ENCODE results near the gene MIER2.

Gene MIER2

DNA sequence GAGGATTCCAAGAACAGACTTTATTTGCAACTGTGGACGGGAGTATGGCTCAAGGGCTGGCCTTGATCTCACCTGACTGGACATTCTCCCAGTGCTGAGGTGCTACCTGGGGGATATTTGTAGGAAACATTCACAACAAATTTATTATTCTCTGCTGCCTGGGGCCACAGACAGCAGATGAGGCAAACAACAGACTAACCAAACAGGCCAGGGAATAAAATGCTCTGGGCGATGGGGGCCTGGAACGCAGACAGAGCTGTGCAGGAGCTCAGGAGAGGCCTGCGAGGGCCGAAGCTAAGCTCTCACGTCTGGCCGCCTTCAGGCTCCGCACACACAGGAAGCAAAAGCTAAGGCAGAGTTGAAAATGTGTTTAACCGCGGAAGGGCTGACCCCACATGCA lies 61.2 kb downstream of the MIER2 start:
- no peaks in the 10 kb centered on the region for H3F3A ChIP-seq (ENCODE audit: insufficient read depth, low read length)
- TF ChIP-seq EZH2 (IDR thresholded peaks at IDR 0.05; ENCODE audit: borderline replicate concordance, low read length), result no peak
- TF ChIP-seq, protein P1, sequence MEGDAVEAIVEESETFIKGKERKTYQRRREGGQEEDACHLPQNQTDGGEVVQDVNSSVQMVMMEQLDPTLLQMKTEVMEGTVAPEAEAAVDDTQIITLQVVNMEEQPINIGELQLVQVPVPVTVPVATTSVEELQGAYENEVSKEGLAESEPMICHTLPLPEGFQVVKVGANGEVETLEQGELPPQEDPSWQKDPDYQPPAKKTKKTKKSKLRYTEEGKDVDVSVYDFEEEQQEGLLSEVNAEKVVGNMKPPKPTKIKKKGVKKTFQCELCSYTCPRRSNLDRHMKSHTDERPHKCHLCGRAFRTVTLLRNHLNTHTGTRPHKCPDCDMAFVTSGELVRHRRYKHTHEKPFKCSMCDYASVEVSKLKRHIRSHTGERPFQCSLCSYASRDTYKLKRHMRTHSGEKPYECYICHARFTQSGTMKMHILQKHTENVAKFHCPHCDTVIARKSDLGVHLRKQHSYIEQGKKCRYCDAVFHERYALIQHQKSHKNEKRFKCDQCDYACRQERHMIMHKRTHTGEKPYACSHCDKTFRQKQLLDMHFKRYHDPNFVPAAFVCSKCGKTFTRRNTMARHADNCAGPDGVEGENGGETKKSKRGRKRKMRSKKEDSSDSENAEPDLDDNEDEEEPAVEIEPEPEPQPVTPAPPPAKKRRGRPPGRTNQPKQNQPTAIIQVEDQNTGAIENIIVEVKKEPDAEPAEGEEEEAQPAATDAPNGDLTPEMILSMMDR (IDR thresholded peaks at IDR 0.05; ENCODE audit: low read length), result no peak
- no peaks in the 10 kb centered on the region for H4K20me1 ChIP-seq (ENCODE audit: insufficient read depth, low read length)
- H3K27me3 ChIP-seq (ENCODE audit: insufficient read depth, low read length), result no peaks in the 10 kb centered on the region
- H3K36me3 ChIP-seq (ENCODE audit: insufficient read depth, low read length), result no peaks in the 10 kb centered on the region
- no peak overlapping the region for H2AFZ ChIP-seq (ENCODE audit: low read length)
- no peak overlapping the region for H3K4me3 ChIP-seq (ENCODE audit: low read depth, low read length, poor library complexity, severe bottlenecking)
- no peaks in the 10 kb centered on the region for H3K79me2 ChIP-seq (ENCODE audit: insufficient read depth, low read length)
- no peaks in the 10 kb centered on the region for H3K4me1 ChIP-seq (ENCODE audit: insufficient read depth, low read length, severe bottlenecking)
- H3K9me3 ChIP-seq (ENCODE audit: low read length), result no peaks in the 10 kb centered on the region
- no peak overlapping the region for H3K9ac ChIP-seq (ENCODE audit: low read length)
- no peak overlapping the region for H3K4me2 ChIP-seq (ENCODE audit: low read length)
- no peaks in the 10 kb centered on the region for H3K9me2 ChIP-seq (ENCODE audit: low read depth, low read length)
- no peak overlapping the region for H3K27ac ChIP-seq (ENCODE audit: low read depth, low read length, poor library complexity, severe bottlenecking)

DNA sequence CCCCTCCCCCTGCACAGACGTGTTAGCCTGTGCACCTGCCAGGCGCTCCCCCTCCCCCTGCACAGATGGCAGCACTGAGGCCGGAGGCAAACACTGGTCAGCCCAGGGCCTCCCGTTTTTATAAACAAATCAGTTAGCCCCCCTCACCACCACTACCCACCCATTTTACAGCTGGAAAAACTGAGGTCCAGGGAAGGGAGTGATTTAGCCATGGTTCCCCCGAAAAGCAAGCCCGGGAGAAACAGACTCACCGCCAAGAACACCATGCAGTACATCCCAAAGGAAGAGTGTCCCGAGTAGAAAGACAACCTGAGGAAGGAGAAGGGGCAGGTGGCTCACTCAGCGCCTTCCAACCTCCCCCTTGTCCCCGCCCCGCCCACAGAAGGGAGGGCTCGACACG lies 62.1 kb downstream of the MIER2 start:
- Histone ChIP-seq H3K4me2 (ENCODE audit: low read length) (no peak overlapping the region), H4K20me1 (ENCODE audit: insufficient read depth, low read length) (no peaks in the 10 kb centered on the region), H3K27me3 (ENCODE audit: insufficient read depth, low read length) (no peaks in the 10 kb centered on the region; the same call in 1 of the 2 replicates), H3K79me2 (ENCODE audit: insufficient read depth, low read length) (no peaks in the 10 kb centered on the region), H3K4me1 (ENCODE audit: insufficient read depth, low read length, severe bottlenecking) (no peaks in the 10 kb centered on the region), H3F3A (ENCODE audit: insufficient read depth, low read length) (no peaks in the 10 kb centered on the region), H3K9me3 (ENCODE audit: low read length) (no peaks in the 10 kb centered on the region), H3K36me3 (ENCODE audit: insufficient read depth, low read length) (no peaks in the 10 kb centered on the region), H2AFZ (ENCODE audit: low read length) (no peak overlapping the region), H3K9me2 (ENCODE audit: low read depth, low read length) (no peaks in the 10 kb centered on the region), H3K4me3 (ENCODE audit: low read depth, low read length, poor library complexity, severe bottlenecking) (no peak overlapping the region), H3K9ac (ENCODE audit: low read length) (no peak overlapping the region), H3K27ac (ENCODE audit: low read depth, low read length, poor library complexity, severe bottlenecking) (no peak overlapping the region)
- TF ChIP-seq, protein P1 (IDR thresholded peaks at IDR 0.05; ENCODE audit: low read length), result no peak
- TF ChIP-seq EZH2 (IDR thresholded peaks at IDR 0.05; ENCODE audit: borderline replicate concordance, low read length), result no peak

DNA sequence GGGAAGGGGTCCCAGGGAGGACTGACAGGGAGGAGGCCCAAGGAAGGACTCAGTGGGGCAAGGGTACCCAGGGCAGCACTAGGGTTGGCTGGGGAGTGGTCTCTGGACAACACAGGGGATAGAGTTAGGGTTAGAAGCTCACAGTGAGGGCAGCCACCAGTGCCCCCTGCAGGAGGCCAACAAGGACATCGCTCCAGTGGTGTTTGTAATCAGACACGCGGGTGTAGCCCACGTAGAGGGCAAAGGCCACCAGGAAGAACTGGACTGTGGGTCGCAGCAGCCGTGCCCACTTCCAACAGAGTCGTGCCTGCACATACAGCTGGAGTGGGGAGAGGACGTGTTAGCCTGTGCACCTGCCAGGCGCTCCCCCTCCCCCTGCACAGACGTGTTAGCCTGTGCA lies 62.6 kb downstream of the MIER2 start:
- TF ChIP-seq EZH2 (IDR thresholded peaks at IDR 0.05; ENCODE audit: borderline replicate concordance, low read length), result no peak
- TF ChIP-seq, protein P1 (IDR thresholded peaks at IDR 0.05; ENCODE audit: low read length), result no peak
- Histone ChIP-seq H3K36me3 (ENCODE audit: insufficient read depth, low read length) (no peaks in the 10 kb centered on the region), H3K9me3 (ENCODE audit: low read length) (no peaks in the 10 kb centered on the region)

More for the DNA sequence above, 62.6 kb downstream of the MIER2 start:
- Histone ChIP-seq H3K4me2 (ENCODE audit: low read length) (no peak overlapping the region), H3K9me2 (ENCODE audit: low read depth, low read length) (no peaks in the 10 kb centered on the region), H3K4me3 (ENCODE audit: low read depth, low read length, poor library complexity, severe bottlenecking) (no peak overlapping the region), H4K20me1 (ENCODE audit: insufficient read depth, low read length) (no peaks in the 10 kb centered on the region), H3K4me1 (ENCODE audit: insufficient read depth, low read length, severe bottlenecking) (no peaks in the 10 kb centered on the region), H2AFZ (ENCODE audit: low read length) (no peak overlapping the region), H3K27ac (ENCODE audit: low read depth, low read length, poor library complexity, severe bottlenecking) (no peak overlapping the region), H3K27me3 (ENCODE audit: insufficient read depth, low read length) (no peaks in the 10 kb centered on the region; the same call in 1 of the 2 replicates), H3K9ac (ENCODE audit: low read length) (no peak overlapping the region), H3K79me2 (ENCODE audit: insufficient read depth, low read length) (no peaks in the 10 kb centered on the region), H3F3A (ENCODE audit: insufficient read depth, low read length) (no peaks in the 10 kb centered on the region)

Measured in OCI-LY1 (cell line).